Mucosa of gallbladder (tissue), 1 donor: ENCODE results near the gene LRRC3. TPM values are rescaled to one million over a fixed set of nuclear protein-coding genes. Genes with fewer than 3 reads are reported as not detected.

ENCODE experiments used
- DNase-seq: peaks from one replicate; pipeline ENCODE4 v3.0.0-alpha.2; 2020; ENCODE audit warnings: low spot score
- total RNA-seq: library from RNA; stranded (reverse); gene quantifications from one replicate; pipeline ENCODE4 v1.2.1, GENCODE V29; 2021
- donor health status: DM: no; HTN: no; CAD: no.

Gene LRRC3
- total RNA-seq, 1 donor from 2014 or later, result 15.6 TPM

GRCh38 chr21:44439211-44439600 is 16.1 kb upstream of the LRRC3 start:
- DNase-seq, result no peak

DNA sequence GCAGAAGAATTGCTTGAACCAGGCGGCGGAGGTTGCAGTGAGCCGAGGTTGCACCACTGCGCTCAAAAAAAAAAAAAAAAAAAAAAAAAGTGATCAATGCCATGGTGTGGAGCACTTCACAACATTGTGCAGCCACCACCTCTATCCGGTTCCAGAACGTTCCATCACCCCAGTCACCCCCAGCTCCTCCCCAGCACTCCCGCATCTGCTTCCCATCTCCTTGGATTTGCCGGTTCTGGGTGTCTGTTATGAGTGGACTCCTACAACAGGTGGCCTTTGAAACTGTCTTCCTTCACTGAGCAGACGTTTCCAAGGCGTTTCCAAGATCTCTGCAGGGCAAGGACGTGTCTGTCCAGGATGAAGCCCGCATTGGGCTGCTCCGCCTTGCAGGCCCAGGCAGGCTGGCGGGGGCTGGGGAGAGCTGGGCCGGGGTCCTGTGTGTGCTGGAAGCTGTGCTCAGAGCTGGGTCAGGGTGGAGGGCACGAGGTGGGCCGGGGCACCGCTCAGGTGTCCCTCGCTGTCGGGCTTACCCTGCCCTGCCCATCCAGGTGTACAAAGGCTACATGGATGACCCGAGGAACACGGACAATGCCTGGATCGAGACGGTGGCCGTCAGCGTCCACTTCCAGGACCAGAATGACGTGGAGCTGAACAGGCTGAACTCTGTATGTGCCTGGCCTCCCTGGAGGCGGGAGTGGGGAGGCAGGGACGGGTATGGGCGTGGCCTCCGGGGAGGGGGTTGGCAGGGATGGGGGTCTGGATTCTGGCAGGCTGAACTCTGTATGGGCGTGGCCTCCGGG is 14.9 kb upstream of the LRRC3 start:
- no peak for DNase-seq

DNA sequence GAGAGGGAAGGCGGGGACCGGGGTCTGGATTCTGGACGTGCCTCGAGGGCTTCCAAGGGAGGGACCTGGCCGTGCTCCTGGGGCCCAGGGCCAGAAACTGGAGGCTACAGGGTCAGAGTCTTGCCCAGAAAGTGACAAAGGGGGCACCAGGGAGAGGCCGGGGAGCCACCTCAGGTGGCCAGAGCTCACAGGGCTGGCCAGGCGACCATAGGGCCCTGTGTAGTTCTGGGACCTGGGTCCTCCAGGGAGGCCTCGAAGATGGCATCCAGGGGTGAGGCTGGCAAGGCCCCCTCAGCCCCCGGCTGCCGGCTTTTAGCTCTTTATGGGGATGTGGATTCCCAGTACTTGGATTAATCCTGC is 14.3 kb upstream of the LRRC3 start:
- no peak for DNase-seq

GRCh38 chr21:44441581-44442265 is 13.6 kb upstream of the LRRC3 start:
- no peak for DNase-seq

GRCh38 chr21:44442266-44443125 is 12.8 kb upstream of the LRRC3 start:
- no peak for DNase-seq

DNA sequence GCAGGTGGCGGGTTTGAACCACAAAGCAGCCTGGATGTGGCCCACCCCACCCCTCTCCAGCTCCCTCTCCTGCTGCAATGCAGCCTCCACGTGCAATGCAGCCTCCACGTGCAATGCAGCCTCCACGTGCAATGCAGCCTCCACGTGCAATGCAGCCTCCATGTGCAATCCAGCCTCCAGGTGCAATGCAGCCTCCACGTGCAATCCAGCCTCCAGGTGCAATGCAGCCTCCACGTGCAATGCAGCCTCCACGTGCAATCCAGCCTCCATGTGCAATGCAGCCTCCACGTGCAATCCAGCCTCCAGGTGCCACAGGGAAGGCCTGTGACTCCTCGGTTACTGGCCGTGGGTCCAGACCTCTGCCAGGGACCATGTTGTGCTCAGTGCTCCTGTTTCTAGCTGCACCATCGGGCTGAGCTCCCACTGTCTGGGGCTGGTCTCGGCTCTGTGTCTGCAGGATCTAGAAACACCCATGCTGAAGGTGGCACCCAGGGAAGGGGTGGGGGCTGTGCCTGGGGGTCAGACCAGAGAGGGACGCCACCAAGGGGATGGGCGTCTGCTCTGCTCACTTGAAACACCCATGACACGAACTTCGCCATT is 11.9 kb upstream of the LRRC3 start:
- no peak for DNase-seq

GRCh38 chr21:44443891-44444285 is 11.4 kb upstream of the LRRC3 start:
- no peak for DNase-seq

DNA sequence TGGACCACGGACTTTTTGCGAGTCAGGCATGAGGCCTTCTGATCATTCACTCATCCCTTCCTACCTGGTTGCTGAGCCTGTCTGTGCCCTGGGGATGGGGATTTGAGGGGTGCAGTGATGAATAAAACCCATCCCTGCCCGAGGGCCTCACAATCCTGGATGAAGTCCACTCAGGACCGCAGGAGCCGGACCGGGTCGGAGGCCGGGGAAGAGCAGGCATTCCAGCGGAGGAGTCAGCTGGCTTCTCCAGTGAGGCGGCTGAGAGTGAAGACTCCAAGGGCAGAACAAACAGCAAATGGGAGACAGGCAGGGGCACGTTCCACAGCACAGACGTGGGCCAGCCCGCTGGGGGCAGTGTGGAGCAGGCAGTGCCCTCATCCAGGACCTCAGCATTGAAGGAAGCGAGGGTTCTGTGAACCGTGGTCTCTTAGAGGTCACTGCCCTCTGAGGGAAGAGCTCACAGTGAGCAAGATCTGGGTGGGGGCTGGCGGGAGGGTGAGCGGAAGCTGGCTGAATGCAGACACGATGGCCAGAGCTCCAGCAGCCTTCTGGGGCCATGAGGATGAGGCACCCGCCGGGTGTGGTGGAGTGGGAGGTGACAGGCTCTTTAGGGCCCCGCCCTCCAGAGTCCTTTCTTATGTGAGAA is 10.9 kb upstream of the LRRC3 start:
- DNase-seq, result no peak

- no peak for DNase-seq
Measured at GRCh38 chr21:44445145-44445812, 10.0 kb upstream of the LRRC3 start.

GRCh38 chr21:44448651-44449131 is 6.6 kb upstream of the LRRC3 start:
- no peak for DNase-seq

- DNase-seq, result no peak
Measured at GRCh38 chr21:44449473-44450363, 5.6 kb upstream of the LRRC3 start.

DNA sequence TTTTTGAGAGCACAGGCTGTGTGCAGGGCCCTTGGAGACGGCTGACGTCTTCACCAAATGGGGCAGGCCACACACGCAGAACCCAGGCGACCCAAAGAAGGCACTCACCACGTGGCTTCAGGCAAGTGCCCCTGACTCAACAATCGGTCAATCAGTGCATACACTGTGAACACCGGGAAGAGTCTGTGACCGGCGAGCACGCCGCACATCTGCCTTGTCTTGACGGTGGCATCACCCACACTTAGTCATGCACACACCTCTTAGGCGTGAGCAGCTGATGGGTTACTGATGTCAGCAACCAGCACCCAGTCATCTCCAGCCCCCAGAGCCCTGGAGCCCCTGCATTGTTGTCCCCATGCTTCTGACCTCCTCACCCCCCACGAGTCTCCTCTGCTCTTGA is 4.9 kb upstream of the LRRC3 start:
- DNase-seq, result no peak

DNA sequence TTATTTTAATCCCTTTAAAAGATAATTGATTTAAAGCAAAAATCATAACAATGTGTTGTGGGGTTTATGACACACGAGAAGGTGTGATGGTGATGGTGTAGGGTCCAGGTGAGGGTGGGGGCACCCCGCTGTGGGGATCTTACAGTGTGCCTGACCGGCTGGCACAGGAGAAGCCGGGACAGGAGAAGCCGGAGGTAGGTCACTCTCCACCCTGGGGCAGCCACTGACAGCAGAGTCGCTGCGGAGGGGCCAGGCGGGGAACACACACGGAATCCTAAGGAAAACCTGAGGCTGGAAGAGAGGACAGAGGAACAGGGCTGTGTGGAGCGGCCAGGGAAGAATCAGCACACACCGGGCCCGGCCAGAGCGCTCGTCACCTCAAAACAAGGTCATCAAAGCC is 4.3 kb upstream of the LRRC3 start:
- DNase-seq, result no peak

DNA sequence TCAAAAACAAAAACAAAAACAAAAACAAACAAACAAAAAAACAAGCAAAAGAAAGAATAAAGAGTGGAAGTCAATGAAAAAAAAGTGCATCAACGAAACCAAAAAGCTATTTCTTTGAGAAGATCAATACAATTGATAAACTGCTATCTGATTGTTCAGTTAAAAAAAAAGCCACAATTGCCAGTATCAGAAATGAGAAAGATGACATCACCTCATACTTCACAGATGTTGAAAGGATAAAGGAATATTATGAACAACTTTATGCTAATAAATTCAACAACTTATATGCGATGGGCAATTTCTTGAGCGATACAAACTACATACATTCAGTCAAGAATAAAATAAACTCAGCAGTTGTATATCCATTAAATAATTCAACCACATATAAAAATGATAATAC is 2.2 kb upstream of the LRRC3 start:
- no peak for DNase-seq

- DNase-seq, result no peak
Measured at GRCh38 chr21:44454058-44454457, 1.3 kb upstream of the LRRC3 start.

GRCh38 chr21:44455524-44456213 is 359 bp downstream of the LRRC3 start:
- DNase-seq, result no peak

DNA sequence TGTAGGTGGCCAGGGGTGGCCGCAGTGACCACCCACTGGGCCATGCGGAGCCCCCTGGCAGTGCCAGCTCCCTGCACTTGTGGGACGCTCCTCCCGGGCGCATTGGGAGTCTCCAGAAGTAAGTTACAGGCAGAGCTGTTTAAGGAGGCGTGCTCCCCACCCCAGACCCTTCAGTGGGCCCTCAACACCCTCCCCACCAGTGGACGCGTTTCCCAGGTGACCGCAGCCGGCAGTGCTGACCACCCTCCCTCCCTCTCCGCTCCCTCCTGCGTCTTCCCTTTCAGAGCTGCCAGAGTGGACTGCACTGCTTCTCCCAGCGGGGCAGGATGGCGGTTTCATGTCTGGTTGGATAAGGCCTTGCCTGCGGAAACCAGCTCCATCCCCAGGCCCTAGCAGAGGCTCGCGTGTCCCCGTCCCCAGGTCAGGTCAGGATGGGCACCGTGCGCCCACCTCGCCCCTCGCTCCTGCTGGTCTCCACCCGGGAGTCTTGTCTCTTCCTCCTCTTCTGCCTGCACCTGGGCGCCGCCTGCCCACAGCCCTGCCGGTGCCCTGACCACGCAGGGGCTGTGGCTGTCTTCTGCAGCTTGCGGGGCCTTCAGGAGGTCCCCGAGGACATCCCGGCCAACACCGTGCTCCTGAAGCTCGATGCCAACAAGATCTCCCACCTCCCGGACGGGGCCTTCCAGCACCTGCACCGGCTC is 1.1 kb downstream of the LRRC3 start:
- DNase-seq, result no peak

DNA sequence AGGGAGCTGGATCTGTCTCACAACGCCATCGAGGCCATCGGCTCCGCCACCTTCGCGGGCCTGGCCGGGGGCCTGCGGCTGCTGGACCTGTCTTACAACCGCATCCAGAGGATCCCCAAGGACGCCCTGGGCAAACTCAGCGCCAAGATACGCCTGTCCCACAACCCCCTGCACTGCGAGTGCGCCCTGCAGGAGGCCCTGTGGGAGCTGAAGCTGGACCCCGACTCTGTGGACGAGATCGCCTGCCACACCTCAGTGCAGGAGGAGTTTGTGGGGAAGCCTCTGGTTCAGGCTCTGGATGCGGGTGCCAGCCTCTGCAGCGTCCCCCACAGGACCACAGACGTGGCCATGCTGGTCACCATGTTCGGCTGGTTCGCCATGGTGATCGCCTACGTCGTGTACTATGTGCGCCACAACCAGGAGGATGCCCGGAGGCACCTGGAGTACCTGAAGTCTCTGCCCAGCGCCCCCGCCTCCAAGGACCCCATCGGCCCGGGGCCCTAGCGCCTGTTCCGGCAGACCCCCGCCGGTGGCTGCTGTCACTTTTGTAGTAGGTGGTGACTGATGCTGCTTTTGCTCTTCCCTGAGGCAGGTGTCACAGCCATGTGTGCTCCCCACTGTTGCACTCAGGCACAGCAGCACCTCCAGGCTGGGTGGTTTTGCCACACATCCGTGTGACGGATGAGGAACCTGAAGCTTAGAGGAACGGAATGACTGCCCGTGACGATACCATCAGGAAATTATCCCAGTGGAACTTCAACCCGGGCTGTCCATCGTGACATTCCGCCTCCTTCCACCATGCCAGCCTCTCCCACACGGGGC is 1.8 kb downstream of the LRRC3 start:
- DNase-seq, result no peak
